Measurements from ENCODE around the gene LIPK.

GRCh38 chr10:88702848-88703597 lies 3.0 kb upstream of the LIPK start:
- TF ChIP-seq EGR1 (conservative IDR thresholded peaks at IDR 0.05) (no peak), ZNF407 (IDR thresholded peaks at IDR 0.05; ENCODE audit: low read depth) (no peak), CTCF (IDR thresholded peaks at IDR 0.05 in 2 of 3, conservative IDR thresholded peaks at IDR 0.05 in 1 of 3; ENCODE audit: insufficient read depth in 2 of 3, low read depth in 1 of 3, low read length in 3 of 3) (no peak), HMGN3 (IDR thresholded peaks at IDR 0.05; ENCODE audit: borderline replicate concordance, extremely low read depth, insufficient read length, low read depth, low read length) (no peak), POLR2A (conservative IDR thresholded peaks at IDR 0.05) (no peak), MEF2A (IDR thresholded peaks at IDR 0.05; ENCODE audit: control insufficient read depth, low read depth, low read length) (no peak), NFE2L1 (tag; IDR thresholded peaks at IDR 0.05; ENCODE audit: borderline replicate concordance, low read depth) (no peak), ZNF717 (CRISPR knock-in tag; IDR thresholded peaks at IDR 0.05) (no peak), ZBTB43 (CRISPR knock-in tag; IDR thresholded peaks at IDR 0.05) (no peak), TAL1 (IDR thresholded peaks at IDR 0.05) (no peak)

Data from K562 (cell line).